ENCODE measurements around the gene KCNH2.
"Not testable (repeated sequence)": the region's sequence is repeated elsewhere in the genome, so short reads cannot be mapped to it uniquely, and the experiment has no call there.

KCNH2 gene

DNA sequence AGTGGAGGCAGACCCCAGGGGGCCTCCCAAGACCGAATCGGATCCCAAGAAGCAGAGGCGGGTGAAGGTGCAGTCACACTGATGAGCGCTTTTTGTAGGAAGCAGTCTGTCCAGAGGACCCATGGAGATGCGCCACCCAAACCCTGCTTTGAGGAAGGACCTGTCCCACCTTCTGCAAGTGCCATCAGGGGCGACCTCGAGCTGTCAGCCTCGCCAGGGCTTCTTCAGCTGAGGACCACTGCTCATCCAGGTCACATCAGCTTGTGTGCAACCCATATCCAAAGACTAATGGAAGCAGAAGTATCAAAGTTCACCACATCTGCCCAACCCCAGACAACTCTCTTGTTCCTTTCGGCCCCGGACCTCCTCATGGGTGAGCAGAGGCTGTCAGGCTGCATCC lies 61.5 kb downstream of the KCNH2 start:
- no peak overlapping the region for H3K27ac ChIP-seq
- TF ChIP-seq ZFX (IDR thresholded peaks at IDR 0.05; ENCODE audit: borderline replicate concordance): no peak
- TF ChIP-seq, protein P1, sequence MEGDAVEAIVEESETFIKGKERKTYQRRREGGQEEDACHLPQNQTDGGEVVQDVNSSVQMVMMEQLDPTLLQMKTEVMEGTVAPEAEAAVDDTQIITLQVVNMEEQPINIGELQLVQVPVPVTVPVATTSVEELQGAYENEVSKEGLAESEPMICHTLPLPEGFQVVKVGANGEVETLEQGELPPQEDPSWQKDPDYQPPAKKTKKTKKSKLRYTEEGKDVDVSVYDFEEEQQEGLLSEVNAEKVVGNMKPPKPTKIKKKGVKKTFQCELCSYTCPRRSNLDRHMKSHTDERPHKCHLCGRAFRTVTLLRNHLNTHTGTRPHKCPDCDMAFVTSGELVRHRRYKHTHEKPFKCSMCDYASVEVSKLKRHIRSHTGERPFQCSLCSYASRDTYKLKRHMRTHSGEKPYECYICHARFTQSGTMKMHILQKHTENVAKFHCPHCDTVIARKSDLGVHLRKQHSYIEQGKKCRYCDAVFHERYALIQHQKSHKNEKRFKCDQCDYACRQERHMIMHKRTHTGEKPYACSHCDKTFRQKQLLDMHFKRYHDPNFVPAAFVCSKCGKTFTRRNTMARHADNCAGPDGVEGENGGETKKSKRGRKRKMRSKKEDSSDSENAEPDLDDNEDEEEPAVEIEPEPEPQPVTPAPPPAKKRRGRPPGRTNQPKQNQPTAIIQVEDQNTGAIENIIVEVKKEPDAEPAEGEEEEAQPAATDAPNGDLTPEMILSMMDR (IDR thresholded peaks at IDR 0.05): no peak

DNA sequence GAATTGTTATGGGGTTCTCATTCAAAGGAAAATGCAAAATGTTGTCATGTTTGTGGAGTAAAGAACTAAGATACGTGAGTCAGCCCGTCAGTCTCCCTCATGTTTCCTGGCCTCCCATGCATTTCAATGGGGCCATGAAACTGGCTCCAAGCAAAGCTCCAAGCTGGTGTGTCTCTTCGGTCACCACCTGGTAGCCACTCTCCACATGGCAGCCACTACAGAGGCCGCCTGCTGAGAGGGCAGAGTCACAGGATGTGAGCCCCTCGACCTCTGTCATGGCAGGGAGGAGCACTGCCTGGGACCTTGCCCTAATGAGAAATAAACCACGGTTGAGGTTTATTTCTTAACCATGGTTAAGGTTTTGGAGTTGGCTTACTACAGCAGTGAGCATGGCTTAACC lies 63.2 kb downstream of the KCNH2 start:
- no peak overlapping the region for H3K27ac ChIP-seq
- TF ChIP-seq ZFX (IDR thresholded peaks at IDR 0.05; ENCODE audit: borderline replicate concordance): no peak
- TF ChIP-seq, protein P1 (IDR thresholded peaks at IDR 0.05): no peak

DNA sequence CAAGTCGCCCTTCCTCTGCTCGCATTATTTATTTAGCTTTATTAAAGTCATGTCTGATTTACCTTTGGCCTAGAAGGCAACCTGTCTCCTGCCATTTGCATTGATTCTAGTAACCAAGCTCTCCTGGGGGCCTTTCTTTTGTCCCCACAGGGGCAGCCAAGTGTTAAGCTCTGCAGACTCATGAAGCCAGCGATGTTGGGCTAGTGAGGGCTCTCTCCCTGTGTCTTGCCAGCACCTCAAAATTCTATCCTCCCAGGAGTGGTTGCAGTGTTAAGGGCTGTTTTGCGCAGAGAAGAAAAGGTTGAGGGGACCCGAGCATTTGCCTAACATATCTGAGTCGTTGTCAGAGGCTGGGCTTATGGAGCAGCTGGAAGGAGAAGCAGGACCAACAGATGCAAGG lies 63.9 kb downstream of the KCNH2 start:
- TF ChIP-seq ZFX (IDR thresholded peaks at IDR 0.05; ENCODE audit: borderline replicate concordance): no peak
- TF ChIP-seq, protein P1 (IDR thresholded peaks at IDR 0.05): no peak
- H3K27ac ChIP-seq: no peak overlapping the region

DNA sequence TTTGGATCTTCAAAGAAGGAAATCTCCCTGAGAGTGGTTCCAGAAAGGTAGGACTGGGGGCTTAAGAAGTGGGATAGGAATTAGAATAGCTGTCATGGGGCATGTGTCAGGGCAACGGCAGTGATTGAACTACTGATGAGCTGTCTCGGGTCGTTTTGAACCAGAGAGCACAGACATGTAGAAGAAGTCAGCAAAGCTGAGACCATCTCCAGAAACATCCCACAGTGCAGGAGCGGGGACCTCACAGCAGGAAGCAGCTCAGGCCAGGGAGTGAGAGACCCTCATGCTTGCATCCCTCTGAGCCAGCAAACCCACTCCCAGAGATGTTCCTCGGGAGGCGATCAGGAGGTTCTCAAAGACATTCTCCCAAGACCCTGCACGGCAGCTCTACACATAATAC lies 65.7 kb downstream of the KCNH2 start:
- TF ChIP-seq ZFX (IDR thresholded peaks at IDR 0.05; ENCODE audit: borderline replicate concordance): no peak
- TF ChIP-seq, protein P1 (IDR thresholded peaks at IDR 0.05): no peak
- H3K27ac ChIP-seq: no peak overlapping the region

DNA sequence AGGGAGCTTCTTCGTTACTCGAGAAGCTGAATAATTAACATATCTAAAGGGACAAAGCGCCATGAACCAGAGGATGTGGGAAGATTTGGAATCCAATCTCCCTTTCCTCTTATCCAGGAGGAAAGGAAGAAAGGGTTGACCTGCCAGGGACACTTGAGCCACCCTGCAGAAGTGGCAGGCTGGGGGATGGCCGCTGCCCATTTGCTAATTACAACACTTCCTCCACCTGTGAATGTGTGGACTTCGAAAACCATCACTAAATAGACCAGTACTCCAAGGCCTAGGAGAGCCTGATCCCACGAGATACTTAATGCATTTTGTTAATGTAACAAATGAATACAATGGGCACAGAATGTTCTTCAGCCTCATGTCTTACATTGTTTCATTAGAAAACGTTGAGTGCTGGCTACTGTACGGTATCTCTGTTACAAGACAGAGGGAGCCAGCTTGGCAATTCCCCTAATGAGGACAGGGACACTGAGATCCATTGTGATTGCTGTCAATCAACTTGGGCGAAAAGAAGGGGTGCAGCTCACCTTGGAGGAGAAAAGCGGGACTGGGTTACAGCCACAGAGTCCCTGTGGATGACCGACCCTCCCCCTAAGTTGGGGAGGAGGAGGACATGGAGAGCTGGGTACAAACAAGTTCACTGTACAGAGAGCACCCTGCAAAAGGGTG lies 66.4 kb downstream of the KCNH2 start:
- TF ChIP-seq, protein P1 (IDR thresholded peaks at IDR 0.05): no peak
- TF ChIP-seq ZFX (IDR thresholded peaks at IDR 0.05; ENCODE audit: borderline replicate concordance): no peak
- no peak overlapping the region for H3K27ac ChIP-seq

DNA sequence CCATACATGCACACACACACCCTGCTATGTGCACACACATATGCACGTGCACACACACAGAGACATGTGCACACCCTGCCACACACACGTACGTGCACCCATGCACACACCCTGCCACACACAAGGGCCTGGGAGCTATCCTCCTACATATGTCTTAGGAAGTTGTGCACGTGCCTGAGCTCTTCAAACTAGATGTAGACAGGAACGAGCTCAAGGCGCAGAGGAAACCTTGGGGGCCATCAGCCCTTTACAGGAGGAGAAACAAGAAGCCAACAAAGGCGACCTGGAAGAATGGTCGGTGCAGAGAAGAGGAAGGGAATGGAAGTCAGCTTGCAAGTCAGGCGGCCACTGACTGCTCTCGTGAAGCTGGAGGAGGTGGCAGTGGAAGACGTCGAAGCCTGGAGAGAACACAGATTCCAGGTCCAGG lies 67.1 kb downstream of the KCNH2 start:
- TF ChIP-seq, protein P1 (IDR thresholded peaks at IDR 0.05): no peak
- no peak for TF ChIP-seq ZFX (IDR thresholded peaks at IDR 0.05; ENCODE audit: borderline replicate concordance)
- no peak overlapping the region for H3K27ac ChIP-seq

DNA sequence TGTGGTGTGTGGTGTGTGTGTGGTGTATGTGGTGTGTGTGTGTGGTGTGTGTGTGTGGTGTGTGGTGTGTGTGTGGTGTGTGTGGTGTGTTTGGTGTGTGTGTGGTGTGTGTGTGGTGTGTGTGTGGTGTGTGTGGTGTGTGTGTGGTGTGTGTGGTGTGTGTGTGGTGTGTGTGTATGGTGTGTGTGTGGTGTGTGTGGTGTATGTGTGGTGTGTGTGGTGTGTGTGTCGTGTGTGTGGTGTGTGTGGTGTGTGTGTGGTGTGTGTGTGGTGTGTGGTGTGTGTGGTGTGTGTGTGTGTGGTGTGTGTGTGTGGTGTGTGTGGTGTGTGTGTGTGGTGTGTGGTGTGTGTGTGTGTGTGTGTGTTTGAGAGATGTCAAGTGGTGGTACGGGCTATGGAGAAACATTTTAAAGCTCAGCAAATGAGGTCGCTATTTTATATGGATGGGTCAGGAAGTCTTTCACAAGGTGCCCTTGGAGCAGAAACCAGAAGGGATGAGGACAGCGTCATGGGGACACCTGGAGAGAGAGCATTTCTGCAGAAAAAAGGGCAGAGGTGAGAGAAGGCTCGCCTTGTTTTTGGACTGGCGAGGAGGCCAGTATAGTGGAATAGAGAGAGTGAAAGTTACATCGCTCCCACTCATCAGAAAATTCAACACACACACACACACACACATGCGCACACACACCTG lies 67.7 kb downstream of the KCNH2 start:
- not testable (repeated sequence) for H3K27ac ChIP-seq
